Tongue (tissue), 2 donors: ENCODE data around the gene SLC25A38. TPM values are rescaled to one million over a fixed set of nuclear protein-coding genes. Genes with fewer than 3 reads are reported as not detected.
A peak's percentile ranks its signal among the peaks of the same experiment; 100 is the strongest.

ENCODE experiments used
- DNase-seq: peaks from one replicate; pipeline ENCODE4 v3.0.0-alpha.2; 2015
- total RNA-seq: library from RNA; depleted of rRNA; stranded (reverse); fragments of >200 nt; gene quantifications from one replicate; pipeline ENCODE4 v1.2.3, GENCODE V29; 2014

Gene SLC25A38
- total RNA-seq, 1 donor from 2014 or later: 15.6 TPM

- no peak for DNase-seq
Measured at GRCh38 chr3:39376959-39377634, 6.1 kb upstream of the SLC25A38 start.

- peak; percentile 39 for DNase-seq
Measured at GRCh38 chr3:39378088-39378487, 5.1 kb upstream of the SLC25A38 start.

GRCh38 chr3:39378957-39379777 is 4.0 kb upstream of the SLC25A38 start:
- DNase-seq: no peak

- DNase-seq: no peak
Measured at GRCh38 chr3:39379778-39380155, 3.4 kb upstream of the SLC25A38 start.

- DNase-seq: no peak
Measured at GRCh38 chr3:39381432-39381831, 1.7 kb upstream of the SLC25A38 start.

- peak; percentile 97 for DNase-seq
Measured at GRCh38 chr3:39383881-39384664, 903 bp downstream of the SLC25A38 start.

- DNase-seq: no peak
Measured at GRCh38 chr3:39384665-39385000, 1.5 kb downstream of the SLC25A38 start.

GRCh38 chr3:39385456-39386090 is 2.4 kb downstream of the SLC25A38 start:
- no peak for DNase-seq

GRCh38 chr3:39386318-39386717 is 3.1 kb downstream of the SLC25A38 start:
- DNase-seq: no peak

- no peak for DNase-seq
Measured at GRCh38 chr3:39387411-39387975, 4.3 kb downstream of the SLC25A38 start.

- DNase-seq: no peak
Measured at GRCh38 chr3:39388153-39388552, 5.0 kb downstream of the SLC25A38 start.

- no peak for DNase-seq
Measured at GRCh38 chr3:39388741-39389248, 5.6 kb downstream of the SLC25A38 start.

GRCh38 chr3:39390181-39390580 is 7.0 kb downstream of the SLC25A38 start:
- DNase-seq: no peak

GRCh38 chr3:39396690-39397089 is 13.5 kb downstream of the SLC25A38 start:
- no peak for DNase-seq

- no peak for DNase-seq
Measured at GRCh38 chr3:39398700-39399099, 15.5 kb downstream of the SLC25A38 start.

GRCh38 chr3:39401983-39402382 is 18.8 kb downstream of the SLC25A38 start:
- DNase-seq: no peak

GRCh38 chr3:39404943-39405686 is 21.9 kb downstream of the SLC25A38 start:
- DNase-seq: no peak

GRCh38 chr3:39405687-39406367 is 22.7 kb downstream of the SLC25A38 start:
- no peak for DNase-seq

GRCh38 chr3:39406368-39407258 is 23.4 kb downstream of the SLC25A38 start, which contains the start of gene RPSA:
Gene RPSA (plus strand): TSS chr3:39406720. CDS start chr3:39407654, 934 bp downstream.
- DNase-seq: peak; percentile 98
